ENCODE data around the gene ZNF503.
"Not testable (repeated sequence)": the region's sequence is repeated elsewhere in the genome, so short reads cannot be mapped to it uniquely, and the experiment has no call there.

DNA sequence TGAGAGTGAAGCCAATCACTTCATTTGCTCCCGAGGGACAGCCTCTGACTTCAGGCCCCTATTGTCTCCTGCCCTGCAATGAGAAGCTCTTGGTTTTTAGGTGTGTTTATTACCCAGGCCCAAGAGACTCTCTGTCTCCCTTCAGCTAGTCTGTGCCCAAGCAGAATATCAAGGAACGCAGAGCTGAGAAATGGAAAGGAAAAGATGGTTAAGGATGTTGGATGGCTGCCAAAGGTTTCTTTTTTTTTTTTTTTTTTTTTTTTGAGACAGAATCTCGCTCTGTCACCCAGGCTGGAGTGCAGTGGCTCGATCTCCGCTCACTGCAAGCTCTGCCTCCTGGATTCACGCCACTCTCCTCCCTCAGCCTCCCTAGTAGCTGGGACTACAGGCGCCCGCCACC, 41.7 kb downstream of the ZNF503 start:
- TF ChIP-seq POLR2A, POLR2AphosphoS5, TAF1, SPI1 (IDR thresholded peaks at IDR 0.05; ENCODE audit: low read depth, low read length): not testable (repeated sequence)

Measured in GM12891 (cell line).